Stimulated activated CD4-positive, alpha-beta T cell treated with anti-CD3 and anti-CD28 coated beads, Interleukin-1b, Interleukin-23, amount 100 ng/mL, for 4 hours (primary cell): Measurements from ENCODE around the gene CEP104.

ENCODE experiments used
- DNase-seq, 2 donors: peaks; one replicate each; pipeline ENCODE4 v3.0.0-alpha.2; 2020; ENCODE audit warnings: low read depth in 2 of 2

The CEP104 gene

GRCh38 chr1:3894626-3895278, 37.7 kb upstream of the CEP104 start:
- no peak for DNase-seq

- no peak for DNase-seq
Measured at GRCh38 chr1:3893190-3893589, 36.2 kb upstream of the CEP104 start.

- DNase-seq: no peak
Measured at GRCh38 chr1:3892748-3893147, 35.7 kb upstream of the CEP104 start.

GRCh38 chr1:3891329-3891865, 34.4 kb upstream of the CEP104 start:
- no peak for DNase-seq

GRCh38 chr1:3890389-3891328, 33.6 kb upstream of the CEP104 start:
- DNase-seq: no peak

- no peak for DNase-seq
Measured at GRCh38 chr1:3889936-3890335, 32.9 kb upstream of the CEP104 start.

- no peak for DNase-seq
Measured at GRCh38 chr1:3888301-3888700, 31.3 kb upstream of the CEP104 start.

- DNase-seq: no peak
Measured at GRCh38 chr1:3886691-3887090, 29.7 kb upstream of the CEP104 start.

GRCh38 chr1:3886106-3886670, 29.2 kb upstream of the CEP104 start:
- no peak for DNase-seq

GRCh38 chr1:3885611-3886010, 28.6 kb upstream of the CEP104 start:
- no peak for DNase-seq

GRCh38 chr1:3884966-3885365, 28.0 kb upstream of the CEP104 start:
- no peak for DNase-seq

- no peak for DNase-seq
Measured at GRCh38 chr1:3883194-3883925, 26.3 kb upstream of the CEP104 start.

- no peak for DNase-seq
Measured at GRCh38 chr1:3881193-3881480, 24.1 kb upstream of the CEP104 start.

- DNase-seq: no peak
Measured at GRCh38 chr1:3880429-3881192, 23.6 kb upstream of the CEP104 start.

- no peak for DNase-seq
Measured at GRCh38 chr1:3879787-3880428, 22.9 kb upstream of the CEP104 start.

GRCh38 chr1:3879099-3879498, 22.1 kb upstream of the CEP104 start:
- no peak for DNase-seq

- no peak for DNase-seq
Measured at GRCh38 chr1:3876716-3877115, 19.7 kb upstream of the CEP104 start.

GRCh38 chr1:3874736-3875135, 17.7 kb upstream of the CEP104 start:
- DNase-seq: no peak

GRCh38 chr1:3872546-3872945, 15.5 kb upstream of the CEP104 start:
- no peak for DNase-seq

- no peak for DNase-seq
Measured at GRCh38 chr1:3871451-3871805, 14.4 kb upstream of the CEP104 start.

- DNase-seq: no peak
Measured at GRCh38 chr1:3869751-3870301, 12.8 kb upstream of the CEP104 start.
